GM12864 (cell line): ENCODE results near the gene PDHX.

ENCODE experiments used
- DNase-seq: peaks from one replicate; pipeline ENCODE4 v3.0.0-alpha.2; 2011; ENCODE audit warnings: low read depth
- H3K4me3 ChIP-seq: 2 replicates; pipeline ENCODE4 v1.5.1; 2011; ENCODE audit warnings: mild to moderate bottlenecking, low read depth, low read length, control low read depth
- CTCF ChIP-seq: IDR thresholded peaks from 2 replicates; pipeline ENCODE4 v1.5.1; 2011; ENCODE audit warnings: low read depth, mild to moderate bottlenecking, moderate library complexity, low read length, control low read depth, inconsistent platforms; ENCODE audit errors: missing control alignments

The PDHX gene

DNA sequence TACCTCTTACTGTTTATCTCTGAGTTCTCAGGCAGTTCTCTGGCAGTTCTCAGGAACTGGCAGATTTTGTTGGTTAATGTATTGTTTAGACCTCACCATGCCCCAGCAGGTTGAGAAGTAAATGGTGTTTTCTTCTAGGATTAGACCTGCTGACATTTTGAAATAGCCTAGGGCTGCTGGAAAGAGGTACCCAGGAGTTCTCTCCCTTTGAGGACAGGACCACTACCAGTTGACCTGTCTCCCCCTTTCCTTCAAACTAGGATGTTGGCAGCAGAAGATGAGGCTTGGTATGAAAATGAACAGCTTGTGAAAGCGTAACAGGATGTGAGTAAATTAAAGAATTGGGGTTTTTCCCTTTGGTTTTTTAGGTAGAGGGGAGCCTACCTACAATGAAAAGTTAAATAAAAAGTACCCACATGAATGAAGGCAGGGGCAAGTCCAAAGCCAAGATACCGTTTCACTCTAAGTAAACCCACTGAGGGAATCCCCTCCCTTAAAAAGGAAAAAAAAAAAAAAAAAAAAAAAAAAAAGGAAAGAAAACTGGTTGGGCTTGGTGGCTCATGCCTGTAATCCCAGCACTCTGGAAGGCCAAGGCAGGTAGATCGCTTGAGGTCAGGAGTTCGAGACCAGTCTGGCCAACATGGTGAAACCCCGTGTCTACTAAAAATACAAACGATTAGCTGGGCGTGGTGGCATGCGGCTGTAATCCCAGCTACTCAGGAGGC, 96.2 kb downstream of the PDHX start:
- no peak overlapping the region for H3K4me3 ChIP-seq
- no peak for DNase-seq
- no peak for TF ChIP-seq CTCF

DNA sequence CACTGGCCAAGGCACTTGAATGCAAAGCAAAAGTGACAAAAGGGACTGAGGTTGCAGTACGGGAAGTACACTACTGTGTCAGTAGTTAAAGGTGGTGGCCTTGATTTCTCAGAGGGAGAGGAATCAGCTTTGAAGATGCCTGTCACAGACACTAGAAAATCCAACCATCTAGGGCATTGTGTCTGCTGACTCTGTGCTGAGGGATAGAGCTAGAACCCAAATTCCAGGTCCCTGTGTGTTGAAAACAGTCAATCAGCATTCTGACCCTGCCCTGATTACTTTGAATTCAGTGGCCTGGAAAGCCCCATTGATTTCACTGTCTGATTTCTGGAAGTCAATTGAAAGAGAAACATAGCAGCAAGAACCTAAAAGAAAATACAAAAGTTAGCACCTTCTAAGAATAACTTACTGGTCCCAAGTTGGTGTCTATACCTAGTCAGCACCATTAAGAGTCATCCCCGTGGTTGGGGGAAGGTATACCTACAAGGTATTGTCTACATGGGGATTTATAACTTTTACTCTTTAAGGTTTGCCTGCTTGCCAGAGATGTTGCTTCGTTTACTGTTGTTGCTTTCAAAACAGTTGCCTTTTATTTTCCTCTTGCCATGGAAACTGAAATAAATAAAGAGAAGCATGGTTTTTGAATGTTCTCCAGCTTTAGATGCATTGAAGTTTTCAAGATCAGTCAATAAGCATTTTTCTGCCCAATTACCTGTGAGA, 97.3 kb downstream of the PDHX start:
- H3K4me3 ChIP-seq: no peak overlapping the region
- no peak for TF ChIP-seq CTCF
- peak; percentile 51 for DNase-seq

DNA sequence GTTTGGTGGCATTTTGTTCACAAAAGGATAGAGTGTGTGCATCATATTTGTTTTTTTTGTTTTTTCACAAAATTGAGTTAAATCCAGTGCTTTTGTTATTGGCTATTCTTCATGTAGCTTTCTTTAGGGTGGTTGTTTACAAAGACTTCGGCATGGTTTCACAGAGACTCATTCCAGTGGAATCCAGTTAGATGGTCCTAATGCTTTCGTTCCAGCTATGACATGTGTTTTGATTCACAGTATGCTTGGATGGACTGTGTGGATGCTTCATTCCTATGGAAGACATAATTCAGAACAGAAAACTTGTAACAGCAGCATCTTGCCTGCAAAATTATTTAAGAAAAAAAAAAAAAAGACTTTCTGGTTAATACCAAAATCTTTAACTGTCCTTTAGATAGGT, 97.9 kb downstream of the PDHX start:
- DNase-seq: no peak
- TF ChIP-seq CTCF: no peak
- no peak overlapping the region for H3K4me3 ChIP-seq

DNA sequence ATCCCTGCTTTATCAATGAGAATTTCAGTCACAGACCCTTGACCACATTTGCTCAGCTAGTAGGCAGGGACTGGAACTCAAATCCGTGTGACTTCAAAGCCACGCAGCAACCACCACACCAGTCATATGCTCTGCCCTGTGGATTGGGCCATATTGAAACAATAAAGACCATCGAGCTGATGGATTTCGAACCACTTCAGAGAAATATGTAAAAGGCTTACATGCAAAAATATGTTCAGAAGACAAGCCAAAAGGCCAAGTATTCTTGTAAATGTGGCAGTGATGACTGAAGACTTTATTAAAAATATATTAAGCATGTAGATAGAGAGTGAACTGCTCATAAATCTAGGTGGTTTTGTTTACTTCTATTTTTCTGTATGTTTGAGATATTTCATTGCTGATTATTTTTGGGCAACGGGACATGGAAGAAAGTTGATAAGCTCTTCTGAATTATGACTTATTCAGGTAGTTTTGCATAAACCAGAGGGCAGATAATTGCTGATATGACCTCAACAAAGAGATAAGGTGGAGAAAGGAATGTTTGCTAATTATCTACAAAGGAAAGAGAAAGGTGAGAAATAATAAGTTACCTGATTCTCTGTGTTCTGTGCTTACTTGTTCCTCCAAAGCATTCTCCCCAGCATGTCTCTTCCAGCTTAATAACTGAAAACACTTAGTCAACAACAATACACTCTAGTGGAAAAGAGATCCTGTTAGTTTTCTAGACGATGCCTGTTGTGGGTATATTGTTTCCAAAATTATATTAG, 99.4 kb downstream of the PDHX start:
- TF ChIP-seq CTCF: no peak
- no peak for DNase-seq
- H3K4me3 ChIP-seq: no peak overlapping the region

DNA sequence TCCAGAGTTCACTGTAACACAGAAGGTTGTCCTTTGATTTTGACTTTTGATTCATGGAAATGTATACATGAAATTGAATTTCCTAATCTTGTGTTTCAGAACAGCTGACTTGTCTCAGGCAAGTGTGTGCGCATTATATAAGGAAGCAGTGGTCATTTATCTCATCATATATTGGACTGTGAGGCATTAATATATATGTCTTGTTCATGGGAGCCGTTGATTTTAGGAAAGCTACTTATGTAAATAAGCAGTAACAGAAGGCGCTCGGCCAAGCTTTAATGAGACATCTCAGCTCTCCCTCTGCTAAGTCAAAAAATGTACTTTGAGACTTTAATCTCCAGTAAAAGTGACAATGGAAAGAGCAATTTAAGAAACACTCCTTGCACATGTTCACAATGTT, 100.5 kb downstream of the PDHX start:
- TF ChIP-seq CTCF: no peak
- H3K4me3 ChIP-seq: no peak overlapping the region
- DNase-seq: no peak

- TF ChIP-seq CTCF: no peak
- no peak for DNase-seq
- no peak overlapping the region for H3K4me3 ChIP-seq
These were observed 101.3 kb downstream of the PDHX start for GRCh38 chr11:35017528-35018342.
